HG02973 (cell line): Measurements from ENCODE around the gene OLIG1.

Experiments
- ATAC-seq: cut with Tn5 transposase; IDR thresholded peaks from one replicate; pipeline ENCODE4 v1.9.1; 2021; ENCODE audit warnings: moderate library complexity; ENCODE audit not compliant: unreplicated experiment

OLIG1 gene

DNA sequence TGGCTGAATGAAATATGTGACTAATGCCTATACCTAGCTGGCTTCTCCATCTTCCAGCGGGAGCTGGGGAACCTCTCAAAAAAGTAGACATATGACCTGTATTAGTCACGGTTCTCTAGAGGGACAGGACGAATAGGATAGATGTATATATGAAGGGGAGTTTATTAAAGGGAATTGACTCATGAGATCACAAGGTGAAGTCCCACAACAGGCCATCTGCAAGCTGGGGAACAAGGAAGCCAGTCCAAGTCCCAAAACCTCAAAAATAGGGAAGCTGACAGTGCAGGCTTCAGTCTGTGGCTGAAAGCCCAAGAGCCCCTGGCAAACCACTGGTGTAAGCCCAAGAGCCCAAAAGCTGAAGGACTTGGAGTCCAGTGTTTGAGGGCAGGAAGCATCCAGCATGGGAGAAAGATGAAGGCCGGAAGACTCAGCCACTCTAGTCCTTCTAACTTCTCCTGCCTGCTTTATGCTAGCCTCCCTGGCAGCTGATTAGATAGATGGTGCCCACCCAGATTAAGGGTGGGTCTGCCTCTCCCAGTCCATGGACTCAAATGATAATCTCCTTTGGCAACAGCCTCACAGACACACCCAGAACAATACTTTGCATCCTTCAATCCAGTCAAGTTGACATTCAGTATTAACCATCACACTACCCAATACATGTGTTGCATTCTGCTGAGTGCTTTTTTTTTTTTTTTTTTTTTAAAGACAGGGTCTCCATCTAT lies 19.6 kb downstream of the OLIG1 start:
- ATAC-seq: no peak

DNA sequence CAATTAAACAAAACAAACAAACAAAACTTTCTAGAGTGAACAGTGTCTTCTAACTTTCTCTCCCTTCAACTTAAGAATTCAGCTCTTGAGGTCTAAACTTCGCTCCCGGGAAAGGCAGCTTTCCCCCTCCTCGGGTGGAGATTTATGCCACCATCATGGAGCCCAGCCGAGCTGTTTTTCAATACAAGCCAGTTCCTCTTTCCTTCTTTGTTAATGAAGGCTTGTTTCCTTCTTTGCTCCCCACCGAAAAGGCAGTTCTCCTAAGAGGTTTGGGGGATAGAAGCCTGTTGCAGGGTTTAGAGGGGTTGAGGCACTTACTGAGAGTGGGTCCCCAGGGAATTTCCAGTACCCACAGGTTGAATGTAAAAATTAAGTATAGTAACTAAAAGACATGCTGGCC lies 26.5 kb downstream of the OLIG1 start:
- no peak for ATAC-seq

DNA sequence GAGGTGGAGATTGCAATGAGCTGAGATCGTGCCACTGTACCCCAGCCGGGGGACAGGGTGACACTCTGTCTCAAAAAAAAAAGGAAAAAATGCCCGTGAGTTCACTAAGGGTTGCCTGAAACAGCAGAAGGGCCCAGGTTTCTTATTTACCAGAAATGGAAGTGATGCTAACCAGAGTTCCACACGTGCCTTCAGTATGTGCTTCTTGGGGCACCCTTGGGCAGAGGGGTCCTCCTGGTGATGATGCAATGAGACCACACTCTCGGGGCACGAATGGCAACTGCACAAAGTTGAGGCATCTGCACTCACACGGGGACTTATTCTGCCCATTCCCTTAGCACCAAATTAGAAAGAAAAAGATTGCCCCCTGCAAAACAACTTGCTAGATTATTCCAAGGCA lies 29.2 kb downstream of the OLIG1 start:
- no peak for ATAC-seq

DNA sequence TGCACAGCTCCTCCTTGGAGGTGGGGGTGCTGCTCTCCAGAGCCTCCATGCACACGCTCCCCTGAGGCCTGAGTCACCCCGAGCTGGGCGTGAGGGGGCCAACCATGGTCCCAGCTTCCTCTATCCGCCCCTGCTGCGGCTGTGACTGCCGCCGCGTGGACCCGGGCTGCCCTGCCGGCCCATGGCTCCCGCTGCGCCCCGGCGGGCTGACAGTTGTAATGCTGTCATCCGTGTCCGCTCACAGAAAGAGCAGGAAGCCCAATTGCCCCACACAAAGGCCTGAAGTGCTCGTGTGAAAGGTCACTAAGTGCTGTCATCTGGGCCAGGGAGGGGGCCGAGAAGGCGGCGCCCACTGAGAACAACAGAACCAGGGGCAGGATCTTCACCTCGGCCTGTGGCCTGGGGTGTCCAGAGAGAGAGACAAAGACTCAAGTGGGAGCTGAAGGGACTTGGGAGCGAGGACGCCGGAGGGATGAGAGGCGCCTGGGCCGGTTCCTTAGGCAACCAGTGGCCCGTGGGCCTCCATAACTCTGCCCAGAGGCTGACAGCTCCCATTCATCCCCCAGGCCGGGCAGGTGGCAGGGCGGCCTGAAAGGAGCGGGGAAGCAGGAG lies 31.5 kb downstream of the OLIG1 start:
- no peak for ATAC-seq

DNA sequence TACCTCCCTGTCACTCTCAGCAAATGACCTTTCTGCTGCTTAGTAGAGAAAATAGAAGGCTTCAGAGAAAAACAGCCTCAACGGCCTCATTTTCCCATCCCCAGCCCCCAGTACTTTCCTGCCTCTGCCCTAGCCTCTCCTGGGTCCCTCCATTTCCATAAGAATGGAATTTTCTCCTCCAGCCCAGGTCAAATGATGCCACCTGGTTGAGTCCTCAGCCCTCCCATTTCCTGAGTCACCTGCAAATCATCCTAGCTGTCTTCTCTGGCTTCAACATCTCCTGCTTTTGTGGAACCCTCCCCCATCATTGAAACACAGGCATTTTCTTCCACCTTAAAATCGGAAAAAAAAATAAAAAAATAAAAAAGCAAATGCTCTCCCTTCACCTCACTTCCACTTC lies 35.1 kb downstream of the OLIG1 start:
- no peak for ATAC-seq

DNA sequence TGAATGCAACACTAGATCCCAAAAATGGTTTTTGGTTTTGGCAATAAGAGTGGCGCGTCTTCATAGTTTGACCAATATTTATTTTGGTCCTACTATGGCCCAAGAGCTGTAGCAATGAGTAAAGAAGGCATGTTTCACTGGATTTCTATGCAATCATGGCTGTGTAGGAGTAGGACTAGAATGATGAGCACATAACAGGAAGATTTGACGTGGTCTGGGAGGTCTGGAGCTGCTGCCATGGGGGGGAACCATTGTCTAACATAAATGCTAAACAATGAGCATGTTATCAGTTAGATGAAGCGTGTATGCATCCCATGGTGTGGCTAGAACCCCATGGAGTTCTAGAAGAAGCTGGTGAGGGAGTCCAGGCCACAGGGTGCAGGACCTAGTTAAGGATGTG lies 38.3 kb downstream of the OLIG1 start:
- ATAC-seq: no peak

DNA sequence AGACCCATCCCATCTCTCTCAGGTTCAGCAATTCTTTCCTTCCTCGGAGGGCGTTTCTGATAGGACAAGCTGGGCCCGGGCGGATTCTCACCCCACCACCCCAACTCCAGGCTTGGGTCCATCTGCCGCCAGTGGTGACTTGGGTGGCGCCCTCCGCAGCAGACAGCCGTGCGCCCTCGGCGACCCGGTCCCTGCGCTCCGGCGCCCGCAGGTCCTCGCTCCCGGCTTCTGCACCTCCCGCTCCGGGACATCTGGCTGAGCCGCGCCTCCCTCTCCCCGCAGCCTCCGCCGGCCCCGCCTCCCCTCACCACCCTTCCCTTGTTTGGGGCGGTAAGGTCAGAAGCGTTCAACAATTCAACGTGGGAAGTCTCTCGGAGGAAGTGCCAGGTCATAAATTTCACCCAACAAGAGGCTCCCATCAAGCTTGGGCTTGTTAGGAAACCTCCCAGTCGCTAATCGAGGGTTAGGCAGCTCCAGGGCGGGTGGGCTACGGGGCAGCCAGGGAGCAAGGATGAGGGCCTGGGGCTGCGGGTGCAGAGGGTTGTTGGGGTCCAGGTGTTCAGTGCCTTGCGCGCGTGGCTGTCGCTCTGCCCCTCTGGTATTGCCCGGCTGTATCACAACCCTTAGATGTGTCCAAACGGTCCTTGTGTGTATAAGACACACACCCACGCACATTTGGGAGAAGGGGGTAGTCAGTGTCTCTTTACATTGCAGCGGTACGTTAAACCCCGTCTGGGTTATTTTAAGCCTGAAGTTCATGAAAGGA lies 39.8 kb downstream of the OLIG1 start:
- ATAC-seq: no peak

DNA sequence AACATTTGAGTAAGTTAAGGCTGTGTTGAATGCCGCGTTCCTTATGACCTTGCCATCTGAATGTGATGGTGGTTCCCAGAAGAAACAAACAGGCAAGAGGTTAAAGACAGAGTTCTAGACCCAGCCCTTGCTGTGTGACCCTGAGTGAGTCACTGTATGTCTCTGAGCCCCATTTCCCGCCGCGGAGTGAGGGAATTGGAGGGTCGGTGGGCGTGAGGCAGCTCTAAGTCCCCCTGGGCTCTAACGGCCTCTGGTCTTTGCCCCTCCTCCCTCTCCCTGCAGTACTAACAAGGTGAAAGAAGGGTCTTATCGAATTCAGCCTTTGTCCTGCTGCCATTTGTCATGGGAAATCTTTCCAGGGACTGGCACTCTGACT lies 40.4 kb downstream of the OLIG1 start:
- no peak for ATAC-seq

DNA sequence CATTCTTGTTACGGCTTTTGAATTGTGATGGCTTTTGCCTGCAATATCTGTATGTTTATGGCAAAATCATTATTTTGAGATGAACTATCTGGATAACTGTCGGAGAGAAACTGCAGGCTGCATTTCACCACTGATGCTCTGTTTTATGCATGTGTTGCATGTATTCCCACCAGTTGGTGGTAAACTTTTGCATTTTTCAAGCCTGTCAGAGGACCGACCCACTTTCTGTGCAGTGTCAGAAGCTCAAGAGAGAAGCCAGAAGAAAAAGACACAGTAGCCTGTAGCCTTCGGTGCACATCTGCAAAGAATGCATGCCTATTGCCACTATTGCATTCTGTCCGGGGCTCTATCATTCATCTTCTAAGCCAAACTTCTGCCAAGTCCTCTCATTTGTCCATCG lies 41.6 kb downstream of the OLIG1 start:
- no peak for ATAC-seq

DNA sequence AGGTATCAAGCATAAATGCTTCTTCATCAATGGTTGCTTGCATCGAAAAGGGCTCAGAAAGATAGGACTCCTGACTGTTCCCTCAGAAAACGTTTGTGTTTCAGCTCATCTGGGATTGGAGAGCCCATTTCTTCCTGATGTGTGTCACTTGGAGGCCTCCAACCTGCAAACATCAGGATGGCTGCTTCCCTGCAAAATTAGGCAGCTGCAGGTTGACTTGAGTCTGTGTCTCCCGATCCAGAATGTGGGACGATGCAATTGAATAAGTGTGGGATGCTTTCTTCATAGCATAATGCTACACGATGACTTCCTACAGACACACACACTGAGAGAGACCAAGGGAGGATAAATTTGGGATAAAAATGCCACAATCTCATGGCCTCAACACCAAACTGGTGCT lies 42.2 kb downstream of the OLIG1 start:
- ATAC-seq: no peak

DNA sequence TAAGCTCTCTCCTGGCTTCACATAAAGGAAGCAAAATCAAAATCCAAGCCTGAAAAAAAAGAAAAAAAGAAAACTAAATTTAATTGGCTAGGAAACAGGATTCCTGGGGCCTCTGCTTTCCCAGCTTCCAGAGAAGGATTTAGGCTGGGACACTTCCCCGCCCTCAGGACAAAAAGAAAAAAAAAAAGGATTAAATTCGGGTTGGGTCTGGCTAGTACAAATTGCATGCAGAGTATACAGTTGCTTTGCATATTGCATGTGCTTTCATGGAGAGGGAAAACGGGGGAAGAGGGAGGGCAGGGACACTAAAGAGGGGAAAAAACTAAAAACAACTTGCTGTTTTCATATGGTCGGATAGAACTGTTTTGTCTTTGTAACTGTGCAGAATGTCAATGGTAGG lies 42.7 kb downstream of the OLIG1 start:
- ATAC-seq: no peak

DNA sequence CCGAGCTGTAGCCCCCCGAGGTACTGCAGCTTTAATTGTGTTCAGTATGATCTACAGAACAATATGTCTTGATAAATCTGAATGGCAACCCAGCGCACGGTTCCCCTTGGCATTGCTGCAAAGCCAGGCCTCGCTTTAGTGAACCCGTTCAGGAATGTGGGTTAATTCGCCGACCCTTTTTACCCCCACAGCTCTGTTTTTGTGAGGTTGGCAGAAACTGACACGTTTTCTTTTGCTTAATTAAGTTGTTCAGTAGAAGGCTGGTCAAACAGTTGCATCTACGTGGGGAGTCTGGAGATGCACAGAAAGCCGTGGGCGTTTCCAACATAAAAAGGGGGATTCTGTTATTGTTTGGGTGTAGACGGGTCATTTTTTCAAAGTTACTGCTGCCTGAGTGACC lies 43.2 kb downstream of the OLIG1 start:
- ATAC-seq: no peak

DNA sequence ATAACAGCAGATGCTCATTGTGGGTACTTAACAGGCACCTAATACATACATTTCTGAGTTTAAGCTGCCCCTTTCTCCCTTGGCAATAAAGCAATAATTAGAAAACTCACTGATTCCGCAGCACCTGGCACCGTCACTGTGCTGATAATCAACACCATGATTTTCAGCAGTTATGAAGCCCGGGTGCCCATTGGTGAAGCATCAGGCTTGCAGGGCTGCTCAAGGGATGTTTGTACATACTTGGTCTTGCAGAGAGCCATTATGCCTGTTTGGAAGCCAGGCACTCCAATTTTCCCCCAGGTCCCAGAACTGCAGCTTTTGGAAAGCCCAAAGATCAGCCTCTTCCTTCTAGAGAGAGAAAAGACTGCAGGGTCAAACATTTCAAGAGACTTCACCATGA lies 44.3 kb downstream of the OLIG1 start:
- ATAC-seq: no peak

DNA sequence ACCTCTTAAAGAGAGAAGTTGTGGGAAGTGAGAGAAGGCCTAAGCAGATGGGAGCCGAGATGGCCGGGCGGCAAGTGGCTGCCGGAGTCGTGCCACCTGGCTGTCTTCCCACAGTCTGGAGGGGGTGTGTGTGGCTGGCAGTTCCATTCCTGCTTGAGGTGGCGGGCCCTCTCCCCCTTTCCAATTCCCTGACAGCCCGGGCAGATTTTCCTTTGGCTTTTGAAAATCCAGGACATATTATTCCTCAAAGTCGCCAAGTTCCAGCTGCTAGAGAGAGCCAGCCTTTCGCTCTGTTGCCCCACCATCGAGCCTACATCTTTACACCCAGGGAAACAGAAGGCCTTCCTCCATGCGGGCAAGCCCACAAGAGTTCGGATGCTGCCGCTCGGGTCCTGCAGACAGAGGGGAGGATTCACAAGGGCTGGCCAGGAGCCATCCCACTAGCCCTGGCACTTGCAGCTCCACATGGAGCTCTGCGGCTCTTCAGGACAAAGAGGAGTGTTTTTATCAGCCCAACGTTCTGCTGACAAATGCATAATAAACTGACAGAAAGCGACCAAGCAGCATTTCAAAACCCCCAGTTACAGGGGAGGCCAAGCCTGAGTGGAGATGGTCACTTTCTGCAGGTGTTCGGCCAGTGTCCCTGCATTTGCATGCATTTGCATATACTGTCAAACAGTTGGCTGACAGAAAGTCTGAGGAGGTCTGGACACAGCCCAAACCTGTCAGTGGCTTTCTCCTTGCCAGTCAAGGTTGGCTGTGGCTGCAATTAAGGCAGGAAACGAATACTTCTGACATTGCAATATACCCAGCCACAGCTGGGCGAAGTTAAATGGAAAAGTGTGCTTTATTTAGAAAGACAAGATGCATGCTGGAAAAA lies 45.9 kb downstream of the OLIG1 start:
- ATAC-seq: no peak

DNA sequence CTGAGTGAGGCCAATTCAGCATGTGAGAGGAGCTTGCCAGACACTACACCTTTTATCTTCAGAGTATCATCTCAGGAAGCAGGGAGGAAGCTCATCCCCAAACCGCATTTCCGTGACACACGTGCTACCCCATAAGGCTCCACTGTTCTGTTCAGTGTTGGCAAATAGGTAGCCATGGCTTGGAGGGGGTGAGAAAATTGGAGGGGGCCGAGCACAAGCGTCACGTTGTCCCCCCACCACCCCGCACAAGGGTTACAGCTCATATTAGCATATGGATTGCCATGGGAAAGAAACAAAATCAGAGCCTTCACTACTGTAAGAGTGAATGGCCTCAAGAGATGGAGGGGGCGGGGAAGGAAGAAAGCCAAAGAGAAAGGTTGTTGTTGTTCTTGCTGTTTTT lies 46.7 kb downstream of the OLIG1 start:
- no peak for ATAC-seq

DNA sequence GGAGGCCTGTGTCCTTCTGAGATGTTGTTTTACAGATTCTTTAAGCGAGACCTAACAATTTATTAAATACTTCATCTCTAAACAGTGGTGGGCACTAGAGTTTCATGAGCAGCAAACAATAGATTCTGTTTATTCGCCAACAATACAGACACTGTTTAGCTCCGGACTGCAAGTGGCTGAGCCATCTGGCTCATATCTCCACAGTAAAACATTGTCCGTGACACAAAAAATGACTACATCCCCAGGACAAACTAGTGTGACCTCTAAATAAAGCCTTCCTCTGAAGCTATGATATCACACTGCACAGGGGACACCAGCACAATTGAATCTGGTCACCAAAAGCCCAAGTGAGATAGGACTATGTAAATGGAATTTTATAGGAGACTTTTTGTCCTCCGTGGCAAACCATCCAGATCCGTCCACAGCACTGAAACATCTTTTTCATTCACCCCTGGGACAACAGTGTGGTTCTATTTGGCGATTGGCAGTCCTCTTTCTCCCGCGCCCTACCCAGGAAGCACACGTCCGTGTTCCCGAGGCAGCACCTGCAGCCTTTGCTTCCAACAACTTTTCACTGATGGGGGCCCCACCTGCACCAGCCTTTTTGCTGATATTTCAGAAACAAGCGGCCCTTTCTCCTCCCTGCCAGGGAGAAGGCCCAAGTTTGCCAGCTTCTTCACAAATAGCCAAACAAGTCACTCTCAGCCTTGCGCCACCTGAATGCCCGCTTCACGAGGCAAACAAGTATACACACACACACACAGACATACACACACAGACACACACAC lies 47.4 kb downstream of the OLIG1 start:
- no peak for ATAC-seq
